K562 (cell line): ENCODE measurements around the gene ECSCR. TPM values are rescaled to one million over a fixed set of nuclear protein-coding genes. Genes with fewer than 3 reads are reported as not detected.

Experiments
- BRCA1 ChIP-seq, 2 experiments: fragments of 450-650 bp in 1 of 2; sonication (generic) in 1 of 2; formaldehyde crosslinking in 1 of 2; IDR thresholded peaks; 2 replicates each; pipeline versions ENCODE4 v1.5.0 to v1.6.1; 2017 to 2020; ENCODE audit warnings: mild to moderate bottlenecking in 1 of 2, missing genetic modification reagents in 1 of 2
- CHD4 ChIP-seq: fragments of 200-600 bp; sonication (generic); IDR thresholded peaks from 3 replicates; pipeline ENCODE4 v1.6.1; 2012; ENCODE audit warnings: low read depth, mild to moderate bottlenecking, mixed read lengths, low read length, inconsistent platforms; ENCODE audit not compliant: insufficient read depth, insufficient replicate concordance, poor library complexity, severe bottlenecking
- E2F4 ChIP-seq: sonication (generic); formaldehyde crosslinking; IDR thresholded peaks from 2 replicates; pipeline ENCODE4 v1.8.0; 2022; ENCODE audit warnings: mild to moderate bottlenecking, low read depth, missing genetic modification reagents
- E2F5 ChIP-seq: sonication (generic); formaldehyde crosslinking; IDR thresholded peaks from 2 replicates; pipeline ENCODE4 v1.8.0; 2022; ENCODE audit warnings: mild to moderate bottlenecking, missing genetic modification reagents
- ELF1 ChIP-seq: fragments of 200-800 bp; sonication (Bioruptor generic); IDR thresholded peaks from 2 replicates; pipeline ENCODE4 v1.6.1; 2016; ENCODE audit warnings: missing genetic modification characterization, missing compliant biosample characterization
- IRF2 ChIP-seq: sonication (generic); formaldehyde crosslinking; IDR thresholded peaks from 2 replicates; pipeline ENCODE4 v1.8.1; 2022; ENCODE audit warnings: mild to moderate bottlenecking, missing genetic modification reagents
- PML ChIP-seq: IDR thresholded peaks from 2 replicates; pipeline ENCODE4 v1.6.1; 2012; ENCODE audit warnings: low read length, inconsistent platforms
- POLR3A ChIP-seq: IDR thresholded peaks from 2 replicates; pipeline ENCODE4 v1.6.1; 2011; ENCODE audit warnings: borderline replicate concordance, mild to moderate bottlenecking, moderate library complexity; ENCODE audit not compliant: insufficient read length, insufficient read depth; ENCODE audit errors: extremely low read depth
- RAD21 ChIP-seq, 2 experiments: fragments of 250-450 bp in 1 of 2; fragments of 450-650 bp in 1 of 2; sonication (Bioruptor Pico) in 1 of 2; formaldehyde crosslinking in 1 of 2; IDR thresholded peaks in 1 of 2; conservative IDR thresholded peaks in 1 of 2; 2 replicates each; pipeline versions ENCODE4 v1.4.0 to v1.8.0; 2020 to 2022; ENCODE audit warnings: mild to moderate bottlenecking in 2 of 2, moderate library complexity in 1 of 2
- SMAD1 ChIP-seq: fragments of 150-350 bp; IDR thresholded peaks from 2 replicates; pipeline ENCODE4 v1.6.1; 2014; ENCODE audit warnings: low read length, low read depth; ENCODE audit not compliant: partially characterized antibody
- STAT5A ChIP-seq: IDR thresholded peaks from 2 replicates; pipeline ENCODE4 v1.6.1; 2012; ENCODE audit warnings: low read length, inconsistent platforms, borderline replicate concordance
- STAT5B ChIP-seq: fragments of 250-450 bp; sonication (Bioruptor Pico); IDR thresholded peaks from 2 replicates; pipeline ENCODE4 v1.8.0; 2021; ENCODE audit warnings: mild to moderate bottlenecking, inconsistent platforms
- TAF1 ChIP-seq: IDR thresholded peaks from 2 replicates; pipeline ENCODE4 v1.6.1; 2011; ENCODE audit warnings: mild to moderate bottlenecking, low read length, moderate library complexity; ENCODE audit not compliant: insufficient read depth, control insufficient read depth, severe bottlenecking; ENCODE audit errors: extremely low read depth
- TFAM ChIP-seq: fragments of 250-450 bp; sonication (Bioruptor Pico); conservative IDR thresholded peaks from 2 replicates; pipeline ENCODE4 v1.5.0; 2021; ENCODE audit warnings: mild to moderate bottlenecking, moderate library complexity
- ZFX ChIP-seq: sonication (generic); formaldehyde crosslinking; IDR thresholded peaks from 2 replicates; pipeline ENCODE4 v1.8.0; 2022; ENCODE audit warnings: mild to moderate bottlenecking, missing genetic modification reagents, moderate library complexity
- ZNF263 ChIP-seq: sonication (generic); formaldehyde crosslinking; IDR thresholded peaks from 2 replicates; pipeline ENCODE4 v1.8.0; 2022; ENCODE audit warnings: mild to moderate bottlenecking, missing genetic modification reagents, borderline replicate concordance
- ZNF57 ChIP-seq: fragments of 450-650 bp; formaldehyde crosslinking; IDR thresholded peaks from 2 replicates; pipeline ENCODE4 v1.4.0; 2020; ENCODE audit warnings: mild to moderate bottlenecking, moderate library complexity
- ZNF644 ChIP-seq: fragments of 200-800 bp; sonication (Bioruptor generic); IDR thresholded peaks from 2 replicates; pipeline ENCODE4 v1.6.1; 2016; ENCODE audit warnings: low read depth, missing genetic modification characterization, missing compliant biosample characterization
- polyA plus RNA-seq, 8 experiments: library from polyadenylated mRNA; depleted of rRNA in 4 of 8; stranded (reverse) in 5 of 8; unstranded in 3 of 8; fragments of >200 nt; fragmentation: Nextera tagmentation in 2 of 8; fragmentation: Illumina TruSeq in 1 of 8; extraction: Ambion mirVana in 2 of 8; extraction: Trizol in 1 of 8; gene quantifications; 2 replicates each; pipeline versions ENCODE4 v1.2.1 to v1.2.3, GENCODE V29; 2011 to 2014; ENCODE audit warnings: inconsistent platforms in 1 of 8, missing spikeins in 1 of 8
- total RNA-seq, 7 experiments: library from RNA; depleted of rRNA in 6 of 7; stranded (reverse); fragments of >200 nt in 6 of 7; fragmentation: Illumina TruSeq in 2 of 7; extraction: Trizol in 2 of 7; gene quantifications; 2 replicates each; pipeline versions ENCODE4 v1.2.1 to v1.2.3, GENCODE V29; 2011 to 2021; ENCODE audit warnings: low replicate concordance in 1 of 7
- TF ChIP-seq, protein P1 (sequence below), 3 experiments: IDR thresholded peaks in 2 of 3; conservative IDR thresholded peaks in 1 of 3; 2 replicates each; pipeline ENCODE4 v1.5.1; 2011 to 2012; ENCODE audit warnings: low read length in 3 of 3, mild to moderate bottlenecking in 3 of 3, control low read depth in 2 of 3, improper control_type of control experiment in 1 of 3, inconsistent platforms in 1 of 3, low read depth in 1 of 3, mixed read lengths in 1 of 3, moderate library complexity in 1 of 3; ENCODE audit not compliant: insufficient read depth in 2 of 3
- TF ChIP-seq, protein P2 (sequence below): sonication (generic); formaldehyde crosslinking; IDR thresholded peaks from 2 replicates; pipeline ENCODE4 v1.8.0; 2022; ENCODE audit warnings: mild to moderate bottlenecking, missing genetic modification reagents
- TF ChIP-seq, protein P3 (sequence below): fragments of 450-650 bp; formaldehyde crosslinking; IDR thresholded peaks from 2 replicates; pipeline ENCODE4 v1.4.0; 2020; ENCODE audit warnings: mild to moderate bottlenecking

Gene ECSCR
- total and polyA plus RNA-seq, 9 of the 15 experiments (the other 6 are each of a cell fraction or from before 2014, with no cell fraction given) = 0.10 to 0.25 (median 0.13) TPM; not detected in 6

- TF ChIP-seq E2F4 (CRISPR knock-in tag) (no peak), ELF1 (tag) (no peak), TFAM (no peak), ZNF57 (0 out of 2 replicates have a peak, but pooled peaks have one; percentile 12), STAT5B (CRISPR knock-in tag) (no peak), STAT5A (no peak), E2F5 (no peak), ZNF263 (CRISPR knock-in tag) (no peak), BRCA1 (IDR thresholded peaks at IDR 0.05) (no peak), BRCA1 (CRISPR knock-in tag; IDR thresholded peaks at IDR 0.05) (no peak), SMAD1 (no peak), PML (no peak), IRF2 (no peak), RAD21 (CRISPR knock-in tag; conservative IDR thresholded peaks at IDR 0.05 in 1 of 2, IDR thresholded peaks at IDR 0.05 in 1 of 2) (0 out of 4 replicates have a peak, but pooled peaks of 1 of the 2 experiments have one; percentile 18), TAF1 (no peak), POLR3A (no peak), ZNF644 (tag) (no peak), ZFX (CRISPR knock-in tag) (peak; percentile 93), CHD4 (no peak)
- TF ChIP-seq, protein P1, sequence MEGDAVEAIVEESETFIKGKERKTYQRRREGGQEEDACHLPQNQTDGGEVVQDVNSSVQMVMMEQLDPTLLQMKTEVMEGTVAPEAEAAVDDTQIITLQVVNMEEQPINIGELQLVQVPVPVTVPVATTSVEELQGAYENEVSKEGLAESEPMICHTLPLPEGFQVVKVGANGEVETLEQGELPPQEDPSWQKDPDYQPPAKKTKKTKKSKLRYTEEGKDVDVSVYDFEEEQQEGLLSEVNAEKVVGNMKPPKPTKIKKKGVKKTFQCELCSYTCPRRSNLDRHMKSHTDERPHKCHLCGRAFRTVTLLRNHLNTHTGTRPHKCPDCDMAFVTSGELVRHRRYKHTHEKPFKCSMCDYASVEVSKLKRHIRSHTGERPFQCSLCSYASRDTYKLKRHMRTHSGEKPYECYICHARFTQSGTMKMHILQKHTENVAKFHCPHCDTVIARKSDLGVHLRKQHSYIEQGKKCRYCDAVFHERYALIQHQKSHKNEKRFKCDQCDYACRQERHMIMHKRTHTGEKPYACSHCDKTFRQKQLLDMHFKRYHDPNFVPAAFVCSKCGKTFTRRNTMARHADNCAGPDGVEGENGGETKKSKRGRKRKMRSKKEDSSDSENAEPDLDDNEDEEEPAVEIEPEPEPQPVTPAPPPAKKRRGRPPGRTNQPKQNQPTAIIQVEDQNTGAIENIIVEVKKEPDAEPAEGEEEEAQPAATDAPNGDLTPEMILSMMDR (IDR thresholded peaks at IDR 0.05 in 2 of 3, conservative IDR thresholded peaks at IDR 0.05 in 1 of 3; ENCODE audit: insufficient read depth in 2 of 3, low read depth in 1 of 3, low read length in 3 of 3) = peak; percentile 40 to 54 (median 54); a peak in 5 of 6 replicates
- TF ChIP-seq, protein P2, sequence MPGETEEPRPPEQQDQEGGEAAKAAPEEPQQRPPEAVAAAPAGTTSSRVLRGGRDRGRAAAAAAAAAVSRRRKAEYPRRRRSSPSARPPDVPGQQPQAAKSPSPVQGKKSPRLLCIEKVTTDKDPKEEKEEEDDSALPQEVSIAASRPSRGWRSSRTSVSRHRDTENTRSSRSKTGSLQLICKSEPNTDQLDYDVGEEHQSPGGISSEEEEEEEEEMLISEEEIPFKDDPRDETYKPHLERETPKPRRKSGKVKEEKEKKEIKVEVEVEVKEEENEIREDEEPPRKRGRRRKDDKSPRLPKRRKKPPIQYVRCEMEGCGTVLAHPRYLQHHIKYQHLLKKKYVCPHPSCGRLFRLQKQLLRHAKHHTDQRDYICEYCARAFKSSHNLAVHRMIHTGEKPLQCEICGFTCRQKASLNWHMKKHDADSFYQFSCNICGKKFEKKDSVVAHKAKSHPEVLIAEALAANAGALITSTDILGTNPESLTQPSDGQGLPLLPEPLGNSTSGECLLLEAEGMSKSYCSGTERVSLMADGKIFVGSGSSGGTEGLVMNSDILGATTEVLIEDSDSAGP (CRISPR knock-in tag) = no peak
- TF ChIP-seq, protein P3, sequence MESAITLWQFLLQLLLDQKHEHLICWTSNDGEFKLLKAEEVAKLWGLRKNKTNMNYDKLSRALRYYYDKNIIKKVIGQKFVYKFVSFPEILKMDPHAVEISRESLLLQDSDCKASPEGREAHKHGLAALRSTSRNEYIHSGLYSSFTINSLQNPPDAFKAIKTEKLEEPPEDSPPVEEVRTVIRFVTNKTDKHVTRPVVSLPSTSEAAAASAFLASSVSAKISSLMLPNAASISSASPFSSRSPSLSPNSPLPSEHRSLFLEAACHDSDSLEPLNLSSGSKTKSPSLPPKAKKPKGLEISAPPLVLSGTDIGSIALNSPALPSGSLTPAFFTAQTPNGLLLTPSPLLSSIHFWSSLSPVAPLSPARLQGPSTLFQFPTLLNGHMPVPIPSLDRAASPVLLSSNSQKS (CRISPR knock-in tag) = no peak
Measured at GRCh38 chr5:139481580-139482049, 19.1 kb upstream of the ECSCR start (continued).
